HL-60 (cell line): ENCODE data around the gene NXPH4.

Experiments
- CTCF ChIP-seq: IDR thresholded peaks from one replicate; pipeline ENCODE4 v1.5.1; 2011; ENCODE audit warnings: low read length, control low read depth, inconsistent platforms; ENCODE audit not compliant: insufficient read depth
- REST ChIP-seq: IDR thresholded peaks from 2 replicates; pipeline ENCODE4 v1.6.1; 2012; ENCODE audit warnings: low read depth; ENCODE audit not compliant: insufficient replicate concordance

- TF ChIP-seq CTCF (no peak), REST (no peak)
Measured at GRCh38 chr12:57212701-57213057, 3.9 kb upstream of the NXPH4 start.
